ENCODE measurements around the gene PRPSAP1.

GRCh38 chr17:76307966-76308338 lies 45.8 kb downstream of the PRPSAP1 start, which contains the start of gene QRICH2:
- TF ChIP-seq EZH2 (IDR thresholded peaks at IDR 0.05; ENCODE audit: borderline replicate concordance, low read depth, low read length, poor library complexity, severe bottlenecking) (no peak), CTCF (conservative IDR thresholded peaks at IDR 0.05; ENCODE audit: low read depth, low read length) (no peak)
